HPDE6-E6E7 (cell line): ENCODE results near the gene PCDH9.
"Not testable (repeated sequence)": the region's sequence is repeated elsewhere in the genome, so short reads cannot be mapped to it uniquely, and the experiment has no call there.

Experiments
- DNase-seq: peaks from one replicate; pipeline ENCODE4 v3.0.0; 2011; ENCODE audit warnings: missing footprints; ENCODE audit errors: extremely low spot score

Gene PCDH9

GRCh38 chr13:67125681-67126080 is 104.5 kb downstream of the PCDH9 start:
- DNase-seq: no peak

- no peak for DNase-seq
Measured at GRCh38 chr13:67123165-67123564, 107.0 kb downstream of the PCDH9 start.

- DNase-seq: no peak
Measured at GRCh38 chr13:67122251-67122650, 107.9 kb downstream of the PCDH9 start.

- no peak for DNase-seq
Measured at GRCh38 chr13:67120872-67121531, 109.1 kb downstream of the PCDH9 start.

- peak; percentile 62 for DNase-seq
Measured at GRCh38 chr13:67119481-67119894, 110.6 kb downstream of the PCDH9 start.

- no peak for DNase-seq
Measured at GRCh38 chr13:67118277-67118676, 111.9 kb downstream of the PCDH9 start.

GRCh38 chr13:67117010-67117550 is 113.1 kb downstream of the PCDH9 start:
- DNase-seq: no peak

- DNase-seq: no peak
Measured at GRCh38 chr13:67107979-67108378, 122.2 kb downstream of the PCDH9 start.

GRCh38 chr13:67106502-67107057 is 123.6 kb downstream of the PCDH9 start:
- DNase-seq: no peak

GRCh38 chr13:67101730-67102467 is 128.2 kb downstream of the PCDH9 start:
- no peak for DNase-seq

GRCh38 chr13:67100730-67101129 is 129.4 kb downstream of the PCDH9 start:
- no peak for DNase-seq

- DNase-seq: no peak
Measured at GRCh38 chr13:67099494-67099893, 130.6 kb downstream of the PCDH9 start.

GRCh38 chr13:67097892-67098452 is 132.2 kb downstream of the PCDH9 start:
- DNase-seq: no peak

GRCh38 chr13:67096893-67097292 is 133.2 kb downstream of the PCDH9 start:
- DNase-seq: not testable (repeated sequence)

- DNase-seq: no peak
Measured at GRCh38 chr13:67096418-67096817, 133.7 kb downstream of the PCDH9 start.

GRCh38 chr13:67095621-67096020 is 134.5 kb downstream of the PCDH9 start:
- no peak for DNase-seq

- no peak for DNase-seq
Measured at GRCh38 chr13:67094952-67095351, 135.2 kb downstream of the PCDH9 start.

GRCh38 chr13:67094078-67094477 is 136.1 kb downstream of the PCDH9 start:
- no peak for DNase-seq

GRCh38 chr13:67091603-67092002 is 138.5 kb downstream of the PCDH9 start:
- no peak for DNase-seq

- no peak for DNase-seq
Measured at GRCh38 chr13:67090856-67091255, 139.3 kb downstream of the PCDH9 start.

GRCh38 chr13:67087527-67087926 is 142.6 kb downstream of the PCDH9 start:
- DNase-seq: no peak

GRCh38 chr13:67086260-67086659 is 143.9 kb downstream of the PCDH9 start:
- DNase-seq: no peak
